ENCODE results near the gene KCNQ5.

The KCNQ5 gene

GRCh38 chr6:72588155-72588554 lies 33.7 kb upstream of the KCNQ5 start:
- TF ChIP-seq EZH2phosphoT487 (conservative IDR thresholded peaks at IDR 0.05; ENCODE audit: low read length) (no peak), CTCF (IDR thresholded peaks at IDR 0.05; ENCODE audit: insufficient read depth, low read length, poor library complexity, severe bottlenecking) (no peak)
- H3K9me2 ChIP-seq (replicated peaks; ENCODE audit: insufficient read depth, low read length): no peaks in the 10 kb centered on the region
- H3K4me2 ChIP-seq (ENCODE audit: low read depth, low read length, poor library complexity, severe bottlenecking): no peak overlapping the region
- H3K36me3 ChIP-seq (ENCODE audit: low read length): no peaks in the 10 kb centered on the region
- H3K9me3 ChIP-seq (ENCODE audit: insufficient read depth, low read length): no peaks in the 10 kb centered on the region
- no peak overlapping the region for H3K4me3 ChIP-seq (ENCODE audit: insufficient read depth, low read length, poor library complexity, severe bottlenecking)
- H3K27ac ChIP-seq (ENCODE audit: low read depth, low read length): no peak overlapping the region
- H2AFZ ChIP-seq (ENCODE audit: low read depth, low read length, severe bottlenecking): no peak overlapping the region
- H3F3A ChIP-seq (ENCODE audit: insufficient read depth): no peaks in the 10 kb centered on the region
- no peaks in the 10 kb centered on the region for H3K27me3 ChIP-seq (ENCODE audit: low read length)
- no peak overlapping the region for H3K9ac ChIP-seq (ENCODE audit: low read length)
- H4K20me1 ChIP-seq (ENCODE audit: low read depth, low read length): no peaks in the 10 kb centered on the region
- no peaks in the 10 kb centered on the region for H3K79me2 ChIP-seq (ENCODE audit: insufficient read depth, low read length)

- Histone ChIP-seq H3K27me3 (ENCODE audit: low read length) (no peaks in the 10 kb centered on the region), H2AFZ (ENCODE audit: low read depth, low read length, severe bottlenecking) (no peak overlapping the region), H3F3A (ENCODE audit: insufficient read depth) (no peaks in the 10 kb centered on the region), H3K36me3 (ENCODE audit: low read length) (no peaks in the 10 kb centered on the region), H3K4me2 (ENCODE audit: low read depth, low read length, poor library complexity, severe bottlenecking) (no peak overlapping the region), H3K79me2 (ENCODE audit: insufficient read depth, low read length) (no peaks in the 10 kb centered on the region), H3K9me2 (replicated peaks; ENCODE audit: insufficient read depth, low read length) (no peaks in the 10 kb centered on the region), H3K9ac (ENCODE audit: low read length) (no peak overlapping the region), H3K27ac (ENCODE audit: low read depth, low read length) (no peak overlapping the region), H3K4me3 (ENCODE audit: insufficient read depth, low read length, poor library complexity, severe bottlenecking) (no peak overlapping the region), H4K20me1 (ENCODE audit: low read depth, low read length) (no peaks in the 10 kb centered on the region), H3K9me3 (ENCODE audit: insufficient read depth, low read length) (no peaks in the 10 kb centered on the region)
- TF ChIP-seq CTCF (IDR thresholded peaks at IDR 0.05; ENCODE audit: insufficient read depth, low read length, poor library complexity, severe bottlenecking): no peak
- no peak for TF ChIP-seq EZH2phosphoT487 (conservative IDR thresholded peaks at IDR 0.05; ENCODE audit: low read length)
Observed at GRCh38 chr6:72589096-72589495, 32.8 kb upstream of the KCNQ5 start.

GRCh38 chr6:72595812-72596211 lies 26.1 kb upstream of the KCNQ5 start:
- Histone ChIP-seq H3F3A (ENCODE audit: insufficient read depth) (no peaks in the 10 kb centered on the region), H3K27me3 (ENCODE audit: low read length) (no peaks in the 10 kb centered on the region), H3K27ac (ENCODE audit: low read depth, low read length) (no peak overlapping the region), H2AFZ (ENCODE audit: low read depth, low read length, severe bottlenecking) (no peak overlapping the region), H3K79me2 (ENCODE audit: insufficient read depth, low read length) (no peaks in the 10 kb centered on the region), H3K9me3 (ENCODE audit: insufficient read depth, low read length) (no peaks in the 10 kb centered on the region), H3K9me2 (replicated peaks; ENCODE audit: insufficient read depth, low read length) (no peaks in the 10 kb centered on the region), H3K36me3 (ENCODE audit: low read length) (no peaks in the 10 kb centered on the region), H3K4me3 (ENCODE audit: insufficient read depth, low read length, poor library complexity, severe bottlenecking) (no peak overlapping the region), H3K4me2 (ENCODE audit: low read depth, low read length, poor library complexity, severe bottlenecking) (no peak overlapping the region), H3K9ac (ENCODE audit: low read length) (no peak overlapping the region), H4K20me1 (ENCODE audit: low read depth, low read length) (no peaks in the 10 kb centered on the region)
- TF ChIP-seq EZH2phosphoT487 (conservative IDR thresholded peaks at IDR 0.05; ENCODE audit: low read length): no peak
- no peak for TF ChIP-seq CTCF (IDR thresholded peaks at IDR 0.05; ENCODE audit: insufficient read depth, low read length, poor library complexity, severe bottlenecking)

Measured in SU-DHL-6 (cell line).